ENCODE data around the gene KMT2D. TPM values are rescaled to one million over a fixed set of nuclear protein-coding genes. Genes with fewer than 3 reads are reported as not detected.

Gene KMT2D
- total RNA-seq, 1 donor = 24.6 TPM

DNA sequence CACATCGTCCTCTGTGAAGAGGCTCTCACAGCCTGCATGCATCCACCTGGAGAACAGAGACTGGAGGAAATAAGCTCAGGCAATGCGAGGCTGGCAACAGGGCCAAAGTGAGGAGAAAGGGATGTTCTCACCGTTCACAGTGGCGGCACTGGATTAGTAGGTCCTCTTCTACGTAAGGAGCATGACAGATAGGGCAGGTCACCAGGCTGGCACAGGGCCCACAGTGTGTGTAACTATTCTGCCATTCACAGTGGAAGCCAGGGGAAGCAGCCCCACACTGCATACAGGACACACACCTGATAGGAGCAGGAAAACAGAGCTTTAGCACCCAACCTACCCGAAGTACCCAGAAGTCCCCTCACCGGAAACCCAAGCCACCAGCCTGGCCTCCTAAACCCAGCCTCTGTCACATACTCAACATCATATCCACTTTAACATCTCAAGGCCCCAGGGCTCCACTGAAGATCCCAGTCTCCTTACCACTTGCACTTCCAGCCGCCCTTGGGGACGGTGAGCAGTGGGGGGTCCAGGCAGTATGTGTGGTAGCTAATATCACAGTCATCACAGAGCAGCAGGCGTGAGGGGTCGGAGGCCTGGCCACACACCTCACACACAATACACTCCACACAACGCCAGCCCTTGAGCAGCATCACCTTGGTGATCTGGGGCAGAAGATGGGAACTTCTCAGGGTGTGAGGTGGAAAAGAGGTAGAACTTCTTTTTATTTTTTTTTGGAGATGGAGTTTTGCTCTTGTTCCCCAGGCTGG, 14.3 kb downstream of the KMT2D start:
- peaks cover 38% of the 10 kb centered on the region for H3K79me2 ChIP-seq (ENCODE audit: insufficient read depth, low read length)
- H3K27me3 ChIP-seq (ENCODE audit: insufficient read depth, low read length) = no peaks in the 10 kb centered on the region
- no peak overlapping the region for H3K4me3 ChIP-seq (ENCODE audit: insufficient read depth, low read length)
- H3K4me1 ChIP-seq (ENCODE audit: insufficient read depth, low read length) = peaks cover 12% of the 10 kb centered on the region
- H3K4me2 ChIP-seq (ENCODE audit: insufficient read depth, low read length) = no peak overlapping the region
- H3K27ac ChIP-seq (ENCODE audit: low read depth, low read length) = no peak overlapping the region
- H3K9me3 ChIP-seq (ENCODE audit: low read depth, low read length) = no peaks in the 10 kb centered on the region
- H2AFZ ChIP-seq (ENCODE audit: low read length) = no peak overlapping the region
- peaks cover 94% of the 10 kb centered on the region for H3K36me3 ChIP-seq (ENCODE audit: insufficient read depth, low read length)
- H4K20me1 ChIP-seq (ENCODE audit: insufficient read depth, low read length) = peaks cover 56% of the 10 kb centered on the region
- TF ChIP-seq, protein P1, sequence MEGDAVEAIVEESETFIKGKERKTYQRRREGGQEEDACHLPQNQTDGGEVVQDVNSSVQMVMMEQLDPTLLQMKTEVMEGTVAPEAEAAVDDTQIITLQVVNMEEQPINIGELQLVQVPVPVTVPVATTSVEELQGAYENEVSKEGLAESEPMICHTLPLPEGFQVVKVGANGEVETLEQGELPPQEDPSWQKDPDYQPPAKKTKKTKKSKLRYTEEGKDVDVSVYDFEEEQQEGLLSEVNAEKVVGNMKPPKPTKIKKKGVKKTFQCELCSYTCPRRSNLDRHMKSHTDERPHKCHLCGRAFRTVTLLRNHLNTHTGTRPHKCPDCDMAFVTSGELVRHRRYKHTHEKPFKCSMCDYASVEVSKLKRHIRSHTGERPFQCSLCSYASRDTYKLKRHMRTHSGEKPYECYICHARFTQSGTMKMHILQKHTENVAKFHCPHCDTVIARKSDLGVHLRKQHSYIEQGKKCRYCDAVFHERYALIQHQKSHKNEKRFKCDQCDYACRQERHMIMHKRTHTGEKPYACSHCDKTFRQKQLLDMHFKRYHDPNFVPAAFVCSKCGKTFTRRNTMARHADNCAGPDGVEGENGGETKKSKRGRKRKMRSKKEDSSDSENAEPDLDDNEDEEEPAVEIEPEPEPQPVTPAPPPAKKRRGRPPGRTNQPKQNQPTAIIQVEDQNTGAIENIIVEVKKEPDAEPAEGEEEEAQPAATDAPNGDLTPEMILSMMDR (IDR thresholded peaks at IDR 0.05; ENCODE audit: extremely low read depth, low read depth, low read length) = no peak
- DNase-seq (ENCODE audit: insufficient read length, low spot score, missing footprints) = peak; percentile 50

DNA sequence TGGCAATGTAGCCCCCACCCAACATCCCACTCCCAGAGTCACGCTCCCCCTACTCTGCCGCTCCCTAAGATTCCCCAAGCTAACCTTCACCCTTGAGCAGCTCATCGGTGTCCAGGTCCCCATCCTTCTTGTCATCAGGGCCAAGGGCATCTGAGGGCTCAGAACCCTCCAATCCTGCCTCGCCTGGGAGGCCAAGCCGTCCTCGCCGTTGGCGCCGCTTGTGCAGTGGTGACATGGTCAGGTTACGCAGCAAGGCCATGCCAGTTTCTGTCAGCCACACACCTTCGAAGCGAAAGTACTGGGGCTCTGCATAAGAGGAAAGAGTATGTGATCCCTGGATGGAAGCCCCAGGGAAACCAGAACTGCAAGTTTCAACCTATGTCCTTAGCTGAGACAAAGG, 15.9 kb downstream of the KMT2D start:
- H3K27ac ChIP-seq (ENCODE audit: low read depth, low read length) = no peak overlapping the region
- no peaks in the 10 kb centered on the region for H3K27me3 ChIP-seq (ENCODE audit: insufficient read depth, low read length)
- peaks cover 5% of the 10 kb centered on the region for H3K4me1 ChIP-seq (ENCODE audit: insufficient read depth, low read length)
- DNase-seq (ENCODE audit: insufficient read length, low spot score, missing footprints) = peak; percentile 48
- H4K20me1 ChIP-seq (ENCODE audit: insufficient read depth, low read length) = peaks cover 44% of the 10 kb centered on the region
- H3K4me2 ChIP-seq (ENCODE audit: insufficient read depth, low read length) = no peak overlapping the region
- no peaks in the 10 kb centered on the region for H3K9me3 ChIP-seq (ENCODE audit: low read depth, low read length)
- H2AFZ ChIP-seq (ENCODE audit: low read length) = no peak overlapping the region
- H3K4me3 ChIP-seq (ENCODE audit: insufficient read depth, low read length) = no peak overlapping the region
- peaks cover 22% of the 10 kb centered on the region for H3K79me2 ChIP-seq (ENCODE audit: insufficient read depth, low read length)
- H3K36me3 ChIP-seq (ENCODE audit: insufficient read depth, low read length) = peaks cover 89% of the 10 kb centered on the region
- TF ChIP-seq, protein P1 (IDR thresholded peaks at IDR 0.05; ENCODE audit: extremely low read depth, low read depth, low read length) = no peak

DNA sequence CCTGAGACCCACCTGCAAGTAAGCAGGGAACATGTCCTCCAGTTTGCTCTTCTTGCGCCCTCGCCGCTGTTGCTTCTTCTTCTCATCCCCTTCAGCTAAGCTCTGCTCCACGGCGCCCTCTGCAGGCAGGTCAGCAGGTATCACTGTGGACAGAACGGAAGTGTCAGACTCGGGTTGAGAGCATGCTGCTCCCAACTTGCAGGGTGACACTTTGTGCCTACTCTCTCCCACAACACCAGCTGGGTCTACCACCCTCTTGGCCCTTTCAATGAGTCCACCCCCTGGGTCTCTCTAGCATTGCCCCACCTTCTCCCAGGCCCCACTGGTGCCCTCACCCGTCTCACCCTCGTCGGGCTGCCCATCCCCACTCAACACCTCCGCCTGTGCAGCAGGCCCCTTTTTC, 16.7 kb downstream of the KMT2D start:
- Histone ChIP-seq H3K79me2 (ENCODE audit: insufficient read depth, low read length) (peaks cover 15% of the 10 kb centered on the region), H3K27me3 (ENCODE audit: insufficient read depth, low read length) (no peaks in the 10 kb centered on the region), H4K20me1 (ENCODE audit: insufficient read depth, low read length) (peaks cover 36% of the 10 kb centered on the region)

DNA sequence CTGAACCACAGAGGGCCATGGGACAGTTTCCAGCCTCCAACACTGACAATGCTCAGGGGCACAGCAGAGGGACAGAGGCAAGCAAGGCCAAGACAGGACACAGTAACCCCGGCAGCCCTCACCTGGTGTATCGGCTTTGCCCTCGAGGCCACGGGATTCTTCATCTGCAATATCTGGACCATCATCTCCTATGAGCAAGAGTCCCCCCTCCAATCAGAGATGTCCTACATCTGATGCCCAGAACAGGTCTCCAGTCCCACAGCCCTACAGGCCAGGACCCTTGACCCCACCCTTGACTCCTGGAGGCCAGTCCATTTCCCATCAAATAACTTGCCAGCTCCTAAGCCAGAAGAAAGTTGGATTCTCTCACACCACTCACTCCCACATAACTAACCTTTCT, 17.4 kb downstream of the KMT2D start:
- no peaks in the 10 kb centered on the region for H3K4me1 ChIP-seq (ENCODE audit: insufficient read depth, low read length)
- peaks cover 88% of the 10 kb centered on the region for H3K36me3 ChIP-seq (ENCODE audit: insufficient read depth, low read length)
- H3K27me3 ChIP-seq (ENCODE audit: insufficient read depth, low read length) = no peaks in the 10 kb centered on the region
- H3K9me3 ChIP-seq (ENCODE audit: low read depth, low read length) = no peaks in the 10 kb centered on the region
- H2AFZ ChIP-seq (ENCODE audit: low read length) = no peak overlapping the region
- DNase-seq (ENCODE audit: insufficient read length, low spot score, missing footprints) = peak; percentile 76
- H4K20me1 ChIP-seq (ENCODE audit: insufficient read depth, low read length) = peaks cover 31% of the 10 kb centered on the region
- no peak overlapping the region for H3K27ac ChIP-seq (ENCODE audit: low read depth, low read length)
- TF ChIP-seq, protein P1 (IDR thresholded peaks at IDR 0.05; ENCODE audit: extremely low read depth, low read depth, low read length) = no peak
- no peak overlapping the region for H3K4me2 ChIP-seq (ENCODE audit: insufficient read depth, low read length)
- peaks cover 9% of the 10 kb centered on the region for H3K79me2 ChIP-seq (ENCODE audit: insufficient read depth, low read length)
- H3K4me3 ChIP-seq (ENCODE audit: insufficient read depth, low read length) = no peak overlapping the region

More for the DNA sequence above, 16.7 kb downstream of the KMT2D start:
- Histone ChIP-seq H3K9me3 (ENCODE audit: low read depth, low read length) (no peaks in the 10 kb centered on the region), H2AFZ (ENCODE audit: low read length) (no peak overlapping the region), H3K36me3 (ENCODE audit: insufficient read depth, low read length) (peaks cover 89% of the 10 kb centered on the region), H3K4me2 (ENCODE audit: insufficient read depth, low read length) (no peak overlapping the region), H3K27ac (ENCODE audit: low read depth, low read length) (no peak overlapping the region), H3K4me3 (ENCODE audit: insufficient read depth, low read length) (no peak overlapping the region), H3K4me1 (ENCODE audit: insufficient read depth, low read length) (no peaks in the 10 kb centered on the region)
- TF ChIP-seq, protein P1 (IDR thresholded peaks at IDR 0.05; ENCODE audit: extremely low read depth, low read depth, low read length) = peak; percentile 78
- DNase-seq (ENCODE audit: insufficient read length, low spot score, missing footprints) = peak; percentile 96
